A673 (cell line): ENCODE data around the gene PCARE. TPM values are rescaled to one million over a fixed set of nuclear protein-coding genes. Genes with fewer than 3 reads are reported as not detected.

ENCODE experiments used
- BruUV-seq: library from RNA; stranded (reverse); fragments of 400-500 nt; replicated peaks from 2 replicates; lab custom pipeline; 2021; lab: Mats Ljungman, UMichigan
- CTCF ChIA-PET: fragments of 300-600 bp; sonication (Branson Sonifier 250); formaldehyde crosslinking; loops from one replicate; lab custom pipeline; 2022; ENCODE audit warnings: antibody characterized with exemption; lab: Charles Lee
- POLR2A ChIA-PET: fragments of 300-600 bp; sonication (Branson Sonifier 250); formaldehyde crosslinking; loops from one replicate; lab custom pipeline; 2022; ENCODE audit warnings: antibody characterized with exemption; ENCODE audit not compliant: low non-redundant PET; lab: Charles Lee
- DNase-seq: peaks from one replicate; pipeline ENCODE4 v3.0.0-alpha.2; 2015; ENCODE audit warnings: low spot score
- H3K27ac ChIP-seq: fragments of 200-600 bp; sonication (generic); 2 replicates; pipeline ENCODE4 v1.5.1; 2016; ENCODE audit warnings: mixed run types, low read depth, mild to moderate bottlenecking, mixed read lengths, antibody characterized with exemption, low read length; ENCODE audit not compliant: poor library complexity, severe bottlenecking
- H3K27me3 ChIP-seq: fragments of 200-600 bp; sonication (generic); replicated peaks from 2 replicates; pipeline ENCODE4 v1.6.1; 2017; ENCODE audit warnings: mixed run types, low read depth, mild to moderate bottlenecking, mixed read lengths, antibody characterized with exemption, low read length; ENCODE audit not compliant: insufficient read depth, poor library complexity
- H3K36me3 ChIP-seq: fragments of 200-600 bp; sonication (generic); 2 replicates; pipeline ENCODE4 v1.6.1; 2016; ENCODE audit warnings: mixed run types, mild to moderate bottlenecking, mixed read lengths, antibody characterized with exemption, low read length; ENCODE audit not compliant: insufficient read depth, poor library complexity, severe bottlenecking
- H3K4me1 ChIP-seq: fragments of 200-600 bp; sonication (generic); 2 replicates; pipeline ENCODE4 v1.6.1; 2017; ENCODE audit warnings: mixed run types, mild to moderate bottlenecking, mixed read lengths, antibody characterized with exemption, low read length; ENCODE audit not compliant: insufficient read depth, poor library complexity, severe bottlenecking
- H3K4me3 ChIP-seq: fragments of 200-600 bp; sonication (generic); 2 replicates; pipeline ENCODE4 v1.5.1; 2016; ENCODE audit warnings: low read depth, mixed run types, mild to moderate bottlenecking, mixed read lengths, low read length; ENCODE audit not compliant: poor library complexity, severe bottlenecking
- H3K9me3 ChIP-seq: fragments of 200-600 bp; sonication (generic); 2 replicates; pipeline ENCODE4 v1.6.1; 2016; ENCODE audit warnings: mixed run types, low read depth, mild to moderate bottlenecking, mixed read lengths, antibody characterized with exemption, low read length; ENCODE audit not compliant: poor library complexity, severe bottlenecking
- EZH2 ChIP-seq: fragments of 200-600 bp; sonication (generic); IDR thresholded peaks from 2 replicates; pipeline ENCODE4 v1.6.1; 2017; ENCODE audit warnings: borderline replicate concordance, low read depth, mild to moderate bottlenecking, mixed read lengths, antibody characterized with exemption, low read length; ENCODE audit not compliant: poor library complexity, severe bottlenecking
- intact Hi-C: fragments of 100-400 bp; cut with micrococcal nuclease; formaldehyde crosslinking; loops from one replicate; pipeline ENCODE4 v1.10.0; 2022; ENCODE audit not compliant: unreplicated experiment
- total RNA-seq: library from RNA; stranded (reverse); gene quantifications from 2 replicates; pipeline ENCODE4 v1.2.3, GENCODE V29; 2021
- TF ChIP-seq, protein P1 (sequence below): fragments of 300-800, 200-600 bp; sonication (generic); conservative IDR thresholded peaks from 2 replicates; pipeline ENCODE4 v1.5.1; 2017; ENCODE audit warnings: low read depth, mild to moderate bottlenecking, antibody characterized with exemption, low read length, moderate library complexity, mixed read lengths

PCARE gene
- total RNA-seq, 1 experiment from 2014 or later, result not detected

- no TSS peak for BruUV-seq
- H3K27me3 ChIP-seq, result no peaks in the 10 kb centered on the region
- H3K4me3 ChIP-seq, result no peak overlapping the region
- POLR2A ChIA-PET, result interaction anchor here (0.8 kb wide), 1 partner anchor 129 kb away, joined by 4 read pairs; no protein-coding TSS in a partner anchor
- TF ChIP-seq, protein P1, sequence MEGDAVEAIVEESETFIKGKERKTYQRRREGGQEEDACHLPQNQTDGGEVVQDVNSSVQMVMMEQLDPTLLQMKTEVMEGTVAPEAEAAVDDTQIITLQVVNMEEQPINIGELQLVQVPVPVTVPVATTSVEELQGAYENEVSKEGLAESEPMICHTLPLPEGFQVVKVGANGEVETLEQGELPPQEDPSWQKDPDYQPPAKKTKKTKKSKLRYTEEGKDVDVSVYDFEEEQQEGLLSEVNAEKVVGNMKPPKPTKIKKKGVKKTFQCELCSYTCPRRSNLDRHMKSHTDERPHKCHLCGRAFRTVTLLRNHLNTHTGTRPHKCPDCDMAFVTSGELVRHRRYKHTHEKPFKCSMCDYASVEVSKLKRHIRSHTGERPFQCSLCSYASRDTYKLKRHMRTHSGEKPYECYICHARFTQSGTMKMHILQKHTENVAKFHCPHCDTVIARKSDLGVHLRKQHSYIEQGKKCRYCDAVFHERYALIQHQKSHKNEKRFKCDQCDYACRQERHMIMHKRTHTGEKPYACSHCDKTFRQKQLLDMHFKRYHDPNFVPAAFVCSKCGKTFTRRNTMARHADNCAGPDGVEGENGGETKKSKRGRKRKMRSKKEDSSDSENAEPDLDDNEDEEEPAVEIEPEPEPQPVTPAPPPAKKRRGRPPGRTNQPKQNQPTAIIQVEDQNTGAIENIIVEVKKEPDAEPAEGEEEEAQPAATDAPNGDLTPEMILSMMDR, result no peak
- no peak for TF ChIP-seq EZH2
- H3K27ac ChIP-seq, result no peak overlapping the region
- no peaks in the 10 kb centered on the region for H3K9me3 ChIP-seq
- peaks cover 16% of the 10 kb centered on the region for H3K4me1 ChIP-seq
- no peaks in the 10 kb centered on the region for H3K36me3 ChIP-seq
- CTCF ChIA-PET, result interaction anchor here (0.6 kb wide), 1 partner anchor 1005 kb away, joined by 6 read pairs; no protein-coding TSS in a partner anchor
- intact Hi-C loops, result no loop called here
- DNase-seq, result no peak
These were observed 38.8 kb upstream of the PCARE start for GRCh38 chr2:29113027-29113686.

- Histone ChIP-seq H3K36me3 (no peaks in the 10 kb centered on the region), H3K4me3 (no peak overlapping the region), H3K27ac (no peak overlapping the region), H3K9me3 (no peaks in the 10 kb centered on the region), H3K4me1 (peaks cover 13% of the 10 kb centered on the region), H3K27me3 (no peaks in the 10 kb centered on the region)
- TF ChIP-seq EZH2, result no peak
- TF ChIP-seq, protein P1, result no peak
- ChIA-PET POLR2A (no interaction called here), CTCF (no interaction called here)
- DNase-seq, result no peak
- intact Hi-C loops, result no loop called here
- no TSS peak for BruUV-seq
These were observed 38.1 kb upstream of the PCARE start for GRCh38 chr2:29112379-29112778.

DNA sequence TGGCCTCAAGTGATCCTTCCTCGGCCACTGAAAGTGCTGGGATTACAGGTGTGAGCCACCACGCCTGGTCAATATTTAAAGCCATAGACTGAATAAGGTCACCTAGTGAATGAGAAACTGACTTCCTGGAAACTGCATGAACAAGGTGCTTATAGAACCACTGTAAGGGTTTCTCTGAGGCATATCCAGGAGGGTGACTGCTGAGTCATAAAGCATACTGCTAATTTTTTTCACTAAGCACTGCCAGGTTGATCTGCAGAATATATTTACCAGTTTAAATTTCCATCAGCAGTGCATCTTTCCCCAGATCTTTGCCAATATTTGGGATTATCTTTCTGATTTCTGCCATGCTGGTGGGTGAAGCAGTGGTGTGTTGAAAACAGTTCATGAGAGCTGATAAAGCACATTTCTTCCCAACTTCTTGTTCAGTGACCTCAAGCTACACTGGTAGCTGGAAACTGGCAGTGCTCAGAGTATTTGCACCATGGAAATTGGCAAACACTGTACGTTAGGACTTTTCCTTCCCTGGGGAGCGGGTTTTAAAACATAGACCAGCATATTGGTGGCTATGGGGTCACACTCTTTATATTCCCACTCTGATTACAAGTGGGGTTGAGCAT is 36.7 kb upstream of the PCARE start:
- TF ChIP-seq, protein P1, result no peak
- TF ChIP-seq EZH2, result no peak
- no peak for DNase-seq
- H3K4me1 ChIP-seq, result peaks cover 8% of the 10 kb centered on the region
- BruUV-seq, result no TSS peak
- no peak overlapping the region for H3K4me3 ChIP-seq
- H3K9me3 ChIP-seq, result no peaks in the 10 kb centered on the region
- ChIA-PET POLR2A (no interaction called here), CTCF (no interaction called here)
- no peak overlapping the region for H3K27ac ChIP-seq
- intact Hi-C loops, result no loop called here
- H3K27me3 ChIP-seq, result no peaks in the 10 kb centered on the region
- H3K36me3 ChIP-seq, result no peaks in the 10 kb centered on the region
